Panc1 (cell line): ENCODE data around the gene TBCD. TPM values are rescaled to one million over a fixed set of nuclear protein-coding genes. Genes with fewer than 3 reads are reported as not detected.

ENCODE experiments used
- ATAC-seq: fragments of 200-7000 bp; cut with Tn5 transposase; 2 replicates; pipeline ENCODE4 v1.9.1; 2020; ENCODE audit warnings: mild to moderate bottlenecking, moderate library complexity
- BruUV-seq: library from RNA; stranded (reverse); fragments of 400-500 nt; replicated peaks from 2 replicates; lab custom pipeline; 2021; lab: Mats Ljungman, UMichigan
- CTCF ChIA-PET: fragments of 300-600 bp; sonication (Branson Sonifier 250); formaldehyde crosslinking; loops from one replicate; lab custom pipeline; 2022; ENCODE audit warnings: antibody characterized with exemption; lab: Charles Lee
- POLR2A ChIA-PET: fragments of 300-600 bp; sonication (Branson Sonifier 250); formaldehyde crosslinking; loops from one replicate; lab custom pipeline; 2022; ENCODE audit warnings: antibody characterized with exemption; lab: Charles Lee
- DNase-seq: peaks from one replicate; pipeline ENCODE4 v3.0.0-alpha.2; 2010; ENCODE audit warnings: low read depth, low spot score
- H3K27ac ChIP-seq: 2 replicates; pipeline ENCODE4 v1.5.1; 2011; ENCODE audit warnings: mild to moderate bottlenecking, low read length, inconsistent platforms
- H3K27me3 ChIP-seq: fragments of 200-500 bp; sonication (Bioruptor generic); 2 replicates; pipeline ENCODE4 v1.6.0; 2014; ENCODE audit warnings: low read length, inconsistent platforms; ENCODE audit not compliant: control insufficient read depth, insufficient read depth
- H3K36me3 ChIP-seq: fragments of 200-500 bp; sonication (Bioruptor generic); 2 replicates; pipeline ENCODE4 v1.5.1; 2014; ENCODE audit warnings: inconsistent platforms, mild to moderate bottlenecking, low read length, moderate library complexity; ENCODE audit not compliant: control insufficient read depth, insufficient read depth
- H3K4me1 ChIP-seq: 2 replicates; pipeline ENCODE4 v1.5.1; 2011; ENCODE audit warnings: inconsistent platforms, mild to moderate bottlenecking, low read length, moderate library complexity; ENCODE audit not compliant: control insufficient read depth, insufficient read depth
- H3K4me3 ChIP-seq, 2 experiments: 2 replicates each; pipeline ENCODE4 v1.5.1; 2011 to 2012; ENCODE audit warnings: low read depth in 2 of 2, low read length in 2 of 2, mild to moderate bottlenecking in 2 of 2, inconsistent platforms in 1 of 2, moderate library complexity in 1 of 2
- H3K9me3 ChIP-seq: fragments of 200-500 bp; sonication (Bioruptor generic); 2 replicates; pipeline ENCODE4 v1.5.1; 2014; ENCODE audit warnings: low read depth, mild to moderate bottlenecking, inconsistent platforms, low read length, moderate library complexity; ENCODE audit not compliant: control insufficient read depth, insufficient read depth
- POLR2AphosphoS5 ChIP-seq: IDR thresholded peaks from 2 replicates; pipeline ENCODE4 v1.6.1; 2012; ENCODE audit warnings: mild to moderate bottlenecking, low read depth, low read length, moderate library complexity
- REST ChIP-seq, 2 experiments: IDR thresholded peaks; 2 replicates each; pipeline ENCODE4 v1.6.1; 2011 to 2012; ENCODE audit warnings: low read depth in 2 of 2, control low read depth in 1 of 2, low read length in 1 of 2, mild to moderate bottlenecking in 1 of 2, moderate library complexity in 1 of 2; ENCODE audit not compliant: insufficient read depth in 1 of 2
- SIN3A ChIP-seq: IDR thresholded peaks from 2 replicates; pipeline ENCODE4 v1.6.1; 2012; ENCODE audit warnings: low read depth, mild to moderate bottlenecking, low read length, moderate library complexity, borderline replicate concordance; ENCODE audit not compliant: insufficient read depth
- TCF7L2 ChIP-seq: IDR thresholded peaks from 2 replicates; pipeline ENCODE4 v1.6.1; 2011; ENCODE audit warnings: mild to moderate bottlenecking, low read depth, low read length, inconsistent platforms
- in situ Hi-C: cut with HindIII; loops from 2 replicates; pipeline ENCODE4 v1.10.0; 2016; ENCODE audit warnings: low sequenced_read_pairs, low pct_unique_long_range_greater_than_20kb
- intact Hi-C: fragments of 100-400 bp; cut with micrococcal nuclease; formaldehyde crosslinking; loops from one replicate; pipeline ENCODE4 v1.10.0; 2022; ENCODE audit not compliant: unreplicated experiment
- total RNA-seq: library from RNA; stranded (reverse); gene quantifications from one replicate; pipeline ENCODE4 v1.2.1, GENCODE V29; 2021; ENCODE audit not compliant: unreplicated experiment
- TF ChIP-seq, protein P1 (sequence below): fragments of 450-650 bp; IDR thresholded peaks from 2 replicates; pipeline ENCODE4 v1.5.1; 2017; ENCODE audit warnings: mild to moderate bottlenecking

The TBCD gene
- total RNA-seq, 1 experiment from 2014 or later: 186 TPM

GRCh38 chr17:82787081-82787848, 35.4 kb downstream of the TBCD start:
- H3K27ac ChIP-seq: no peak overlapping the region
- ChIA-PET CTCF (no interaction called here), POLR2A (no interaction called here)
- no peak for ATAC-seq
- H3K27me3 ChIP-seq: no peaks in the 10 kb centered on the region
- peaks cover 9% of the 10 kb centered on the region for H3K36me3 ChIP-seq
- no TSS peak for BruUV-seq
- no peaks in the 10 kb centered on the region for H3K4me1 ChIP-seq
- TF ChIP-seq, protein P1, sequence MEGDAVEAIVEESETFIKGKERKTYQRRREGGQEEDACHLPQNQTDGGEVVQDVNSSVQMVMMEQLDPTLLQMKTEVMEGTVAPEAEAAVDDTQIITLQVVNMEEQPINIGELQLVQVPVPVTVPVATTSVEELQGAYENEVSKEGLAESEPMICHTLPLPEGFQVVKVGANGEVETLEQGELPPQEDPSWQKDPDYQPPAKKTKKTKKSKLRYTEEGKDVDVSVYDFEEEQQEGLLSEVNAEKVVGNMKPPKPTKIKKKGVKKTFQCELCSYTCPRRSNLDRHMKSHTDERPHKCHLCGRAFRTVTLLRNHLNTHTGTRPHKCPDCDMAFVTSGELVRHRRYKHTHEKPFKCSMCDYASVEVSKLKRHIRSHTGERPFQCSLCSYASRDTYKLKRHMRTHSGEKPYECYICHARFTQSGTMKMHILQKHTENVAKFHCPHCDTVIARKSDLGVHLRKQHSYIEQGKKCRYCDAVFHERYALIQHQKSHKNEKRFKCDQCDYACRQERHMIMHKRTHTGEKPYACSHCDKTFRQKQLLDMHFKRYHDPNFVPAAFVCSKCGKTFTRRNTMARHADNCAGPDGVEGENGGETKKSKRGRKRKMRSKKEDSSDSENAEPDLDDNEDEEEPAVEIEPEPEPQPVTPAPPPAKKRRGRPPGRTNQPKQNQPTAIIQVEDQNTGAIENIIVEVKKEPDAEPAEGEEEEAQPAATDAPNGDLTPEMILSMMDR: no peak
- no peak for TF ChIP-seq TCF7L2
- TF ChIP-seq SIN3A: no peak
- no peak for TF ChIP-seq REST (IDR thresholded peaks at IDR 0.05; ENCODE audit: insufficient read depth in 1 of 2, low read depth in 2 of 2, low read length in 1 of 2)
- TF ChIP-seq POLR2AphosphoS5: no peak
- H3K4me3 ChIP-seq: no peak overlapping the region
- DNase-seq: no peak
- intact Hi-C loops (no loop called here), in situ Hi-C loops (no loop called here)
- no peaks in the 10 kb centered on the region for H3K9me3 ChIP-seq

DNA sequence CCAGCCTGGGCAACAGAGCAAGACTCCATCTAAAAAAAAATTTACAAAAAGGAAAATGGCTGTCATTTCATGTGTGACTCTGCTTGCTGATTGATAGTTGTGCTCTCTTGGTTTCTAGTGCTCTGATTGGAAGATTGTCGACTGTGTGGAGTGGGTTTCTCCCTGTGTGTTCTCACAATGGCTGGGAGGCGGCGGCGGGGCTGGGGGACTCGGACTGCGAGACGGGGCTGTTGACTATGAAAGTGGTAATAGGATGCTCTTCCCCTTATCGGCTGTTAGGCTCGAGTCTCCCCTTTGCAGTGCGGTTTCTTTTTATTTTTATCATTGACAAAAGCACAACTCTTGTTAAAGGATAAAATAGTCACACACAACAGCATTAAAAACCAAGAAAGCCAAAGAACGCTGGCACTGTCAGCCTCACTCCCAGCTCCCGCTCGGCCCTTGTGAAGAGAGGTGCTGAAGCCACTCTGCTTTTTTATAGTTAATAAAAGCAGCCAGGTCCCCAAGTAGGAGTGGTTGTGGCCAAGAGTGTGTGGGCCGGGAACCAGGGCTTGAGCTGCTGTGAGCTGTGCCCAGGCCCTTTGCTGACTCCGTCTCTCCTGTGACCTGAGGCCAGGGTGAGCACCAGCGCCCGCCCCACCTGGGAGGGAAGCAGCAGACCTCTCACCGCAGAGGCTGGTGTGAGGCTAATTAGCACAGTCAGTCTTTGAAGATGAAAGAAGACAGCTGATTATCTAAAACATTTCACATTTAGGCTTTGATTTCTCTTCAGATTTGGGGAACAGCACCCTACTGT, 36.5 kb downstream of the TBCD start:
- intact Hi-C loops: no loop called here
- TF ChIP-seq TCF7L2 (no peak), REST (IDR thresholded peaks at IDR 0.05; ENCODE audit: insufficient read depth in 1 of 2, low read depth in 2 of 2, low read length in 1 of 2) (no peak), POLR2AphosphoS5 (no peak), SIN3A (no peak)
- TF ChIP-seq, protein P1: no peak
- Histone ChIP-seq H3K9me3 (no peaks in the 10 kb centered on the region), H3K36me3 (peaks cover 7% of the 10 kb centered on the region), H3K4me1 (no peaks in the 10 kb centered on the region), H3K4me3 (no peak overlapping the region), H3K27ac (no peak overlapping the region), H3K27me3 (no peaks in the 10 kb centered on the region)
- POLR2A ChIA-PET: no interaction called here
- DNase-seq: no peak
- ATAC-seq: no peak
- no TSS peak for BruUV-seq
- in situ Hi-C loops: no loop called here
- CTCF ChIA-PET: no interaction called here
